GM23338 (cell line): ENCODE data around the gene UGT1A7. TPM values are rescaled to one million over a fixed set of nuclear protein-coding genes. Genes with fewer than 3 reads are reported as not detected.
A peak's percentile ranks its signal among the peaks of the same experiment; 100 is the strongest.

Source experiments
- ATAC-seq: fragments of 200-7000 bp; cut with Tn5 transposase; 3 replicates; pipeline ENCODE4 v1.9.1; 2020
- DNase-seq: peaks from one replicate; pipeline ENCODE4 v3.0.0-alpha.2; 2015; ENCODE audit warnings: low spot score
- H2AFZ ChIP-seq: fragments of 200-600 bp; sonication (generic); 2 replicates; pipeline ENCODE4 v1.8.0; 2016; ENCODE audit warnings: antibody characterized with exemption, mild to moderate bottlenecking, moderate library complexity
- H3F3A ChIP-seq: fragments of 200-600 bp; sonication (generic); replicated peaks from 2 replicates; pipeline ENCODE4 v1.8.0; 2017; ENCODE audit warnings: antibody characterized with exemption, mixed run types, low read depth
- H3K27ac ChIP-seq: fragments of 200-600 bp; sonication (generic); 2 replicates; pipeline ENCODE4 v1.6.1; 2016; ENCODE audit warnings: low read depth
- H3K27me3 ChIP-seq: fragments of 200-600 bp; sonication (generic); 2 replicates; pipeline ENCODE4 v1.8.0; 2016; ENCODE audit warnings: mild to moderate bottlenecking, mixed run types, moderate library complexity; ENCODE audit not compliant: insufficient read depth
- H3K36me3 ChIP-seq: fragments of 200-600 bp; sonication (generic); 2 replicates; pipeline ENCODE4 v1.8.0; 2016; ENCODE audit warnings: mild to moderate bottlenecking; ENCODE audit not compliant: insufficient read depth
- H3K4me1 ChIP-seq: fragments of 200-600 bp; sonication (generic); 2 replicates; pipeline ENCODE4 v1.8.0; 2016; ENCODE audit warnings: mild to moderate bottlenecking, moderate library complexity; ENCODE audit not compliant: insufficient read depth
- H3K4me2 ChIP-seq: fragments of 200-600 bp; sonication (generic); 2 replicates; pipeline ENCODE4 v1.7.1; 2017; ENCODE audit warnings: mixed run types
- H3K4me3 ChIP-seq: fragments of 200-600 bp; sonication (generic); 2 replicates; pipeline ENCODE4 v1.6.1; 2016; ENCODE audit warnings: mixed run types
- H3K79me2 ChIP-seq: fragments of 200-600 bp; sonication (generic); replicated peaks from 2 replicates; pipeline ENCODE4 v1.8.0; 2017; ENCODE audit warnings: mild to moderate bottlenecking; ENCODE audit not compliant: insufficient read depth
- H3K9me2 ChIP-seq: fragments of 200-600 bp; sonication (generic); 2 replicates; pipeline ENCODE4 v1.8.0; 2017; ENCODE audit not compliant: insufficient read depth
- H4K20me1 ChIP-seq: fragments of 200-600 bp; sonication (generic); replicated peaks from 2 replicates; pipeline ENCODE4 v1.8.0; 2017; ENCODE audit warnings: mild to moderate bottlenecking; ENCODE audit not compliant: insufficient read depth
- H3K27ac Mint-ChIP-seq: 2 replicates; pipeline ENCODE4 v1.8.0; 2020; ENCODE audit warnings: inconsistent platforms, mild to moderate bottlenecking, moderate library complexity, mixed read lengths
- H3K27me3 Mint-ChIP-seq: 3 replicates; pipeline ENCODE4 v1.8.0; 2022; ENCODE audit warnings: low read depth, mild to moderate bottlenecking, moderate library complexity, mixed read lengths, inconsistent platforms; ENCODE audit not compliant: insufficient read depth, poor library complexity
- H3K36me3 Mint-ChIP-seq: 3 replicates; pipeline ENCODE4 v1.8.0; 2021; ENCODE audit warnings: low read depth, mild to moderate bottlenecking, inconsistent platforms, moderate library complexity, mixed read lengths
- H3K4me1 Mint-ChIP-seq: 3 replicates; pipeline ENCODE4 v1.8.0; 2020; ENCODE audit warnings: mild to moderate bottlenecking, inconsistent platforms, mixed read lengths
- H3K4me3 Mint-ChIP-seq: 3 replicates; pipeline ENCODE4 v1.8.0; 2021; ENCODE audit warnings: moderate library complexity, mild to moderate bottlenecking, inconsistent platforms, mixed read lengths
- H3K9me3 Mint-ChIP-seq: 3 replicates; pipeline ENCODE4 v1.8.0; 2020; ENCODE audit warnings: moderate library complexity, mild to moderate bottlenecking, inconsistent platforms, mixed read lengths
- CREB1 ChIP-seq: fragments of 250-450 bp; sonication (Bioruptor Pico); IDR thresholded peaks from 2 replicates; pipeline ENCODE4 v1.5.0; 2020; ENCODE audit warnings: low read depth, mild to moderate bottlenecking, moderate library complexity
- ETS1 ChIP-seq: IDR thresholded peaks from 2 replicates; pipeline ENCODE4 v1.6.1; 2016; ENCODE audit warnings: antibody characterized with exemption
- EZH2 ChIP-seq: fragments of 200-600 bp; sonication (generic); IDR thresholded peaks from one replicate; pipeline ENCODE4 v1.8.0; 2017; ENCODE audit warnings: antibody characterized with exemption, mild to moderate bottlenecking, low read depth; ENCODE audit not compliant: unreplicated experiment
- EZH2phosphoT487 ChIP-seq: fragments of 200-600 bp; sonication (generic); IDR thresholded peaks from one replicate; pipeline ENCODE4 v1.8.1; 2018; ENCODE audit warnings: antibody characterized with exemption; ENCODE audit not compliant: unreplicated experiment
- JUNB ChIP-seq: IDR thresholded peaks from one replicate; pipeline ENCODE4 v1.6.1; 2016; ENCODE audit warnings: antibody characterized with exemption; ENCODE audit not compliant: unreplicated experiment
- NANOG ChIP-seq: IDR thresholded peaks from 2 replicates; pipeline ENCODE4 v1.6.1; 2016; ENCODE audit warnings: antibody characterized with exemption, borderline replicate concordance
- POLR2AphosphoS5 ChIP-seq: IDR thresholded peaks from 2 replicates; pipeline ENCODE4 v1.6.1; 2016; ENCODE audit warnings: antibody characterized with exemption, low read depth
- REST ChIP-seq: IDR thresholded peaks from one replicate; pipeline ENCODE4 v1.6.1; 2018; ENCODE audit warnings: antibody characterized with exemption; ENCODE audit not compliant: unreplicated experiment
- STAT1 ChIP-seq: IDR thresholded peaks from one replicate; pipeline ENCODE4 v1.6.1; 2016; ENCODE audit warnings: antibody characterized with exemption; ENCODE audit not compliant: unreplicated experiment
- ZNF331 ChIP-seq: fragments of 250-450 bp; sonication (Bioruptor Pico); IDR thresholded peaks from 2 replicates; pipeline ENCODE4 v1.5.0; 2020; ENCODE audit warnings: low read depth, mild to moderate bottlenecking, moderate library complexity
- ZNF462 ChIP-seq: fragments of 250-450 bp; sonication (Bioruptor Pico); IDR thresholded peaks from 2 replicates; pipeline ENCODE4 v1.5.0; 2020; ENCODE audit warnings: mild to moderate bottlenecking, moderate library complexity
- polyA plus RNA-seq: library from polyadenylated mRNA; unstranded; fragments of >200 nt; fragmentation: Nextera tagmentation; extraction: Ambion mirVana; gene quantifications from 2 replicates; pipeline ENCODE4 v1.2.1, GENCODE V29; 2016
- total RNA-seq: library from RNA; depleted of rRNA; stranded (reverse); fragments of >200 nt; shearing (Covaris generic); gene quantifications from 2 replicates; pipeline ENCODE4 v1.2.3, GENCODE V29; 2014
- TF ChIP-seq, protein P1 (sequence below), 2 experiments: fragments of 200-600 bp in 1 of 2; sonication (generic) in 1 of 2; conservative IDR thresholded peaks; 2 replicates each; pipeline versions ENCODE4 v1.5.1 to v1.6.1; 2016 to 2017; ENCODE audit warnings: antibody characterized with exemption in 2 of 2, low read depth in 2 of 2, mild to moderate bottlenecking in 2 of 2, moderate library complexity in 1 of 2

The UGT1A7 gene
- total and polyA plus RNA-seq, 2 experiments from 2014 or later, result not detected

DNA sequence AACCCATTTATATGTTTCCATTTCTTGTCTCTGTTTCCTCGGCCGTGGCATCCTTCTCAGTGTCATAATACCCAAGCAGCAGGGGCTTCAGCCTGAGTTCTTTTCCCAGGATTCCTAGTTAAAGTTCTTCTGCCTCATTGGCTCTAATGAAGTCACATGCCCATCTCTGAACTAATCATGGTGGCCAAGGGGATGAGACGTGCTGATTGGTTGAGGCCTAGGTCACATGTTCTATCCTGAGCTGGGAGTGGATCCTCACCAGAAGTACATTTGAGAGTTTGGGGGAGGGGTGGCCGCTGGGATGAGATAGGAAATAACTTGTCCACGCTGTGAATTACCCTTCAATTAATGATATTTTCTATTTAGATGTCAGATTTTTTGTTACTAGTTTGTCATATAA, 27.2 kb downstream of the UGT1A7 start:
- no peaks in the 10 kb centered on the region for H3F3A ChIP-seq
- no peaks in the 10 kb centered on the region for H3K4me1 ChIP-seq
- peaks cover 4% of the 10 kb centered on the region; the same call in 1 of the 3 replicates for H3K4me1 Mint-ChIP-seq
- ATAC-seq (no peak), DNase-seq (peak; percentile 17)
- no peaks in the 10 kb centered on the region for H3K36me3 Mint-ChIP-seq
- no peaks in the 10 kb centered on the region; the same call in 2 of the 3 replicates for H3K9me3 Mint-ChIP-seq
- no peaks in the 10 kb centered on the region for H3K79me2 ChIP-seq
- no peaks in the 10 kb centered on the region for H4K20me1 ChIP-seq
- no peak overlapping the region for H3K4me3 ChIP-seq
- no peak overlapping the region for H3K4me3 Mint-ChIP-seq
- H2AFZ ChIP-seq, result no peak overlapping the region
- TF ChIP-seq EZH2, result no peak
- no peak for TF ChIP-seq ETS1
- no peak for TF ChIP-seq JUNB
- no peak for TF ChIP-seq CREB1 (CRISPR knock-in tag)
- no peak for TF ChIP-seq REST
- no peak for TF ChIP-seq ZNF462 (CRISPR knock-in tag)
- no peak for TF ChIP-seq ZNF331 (CRISPR knock-in tag)
- TF ChIP-seq EZH2phosphoT487, result no peak
- TF ChIP-seq STAT1, result no peak
- no peak for TF ChIP-seq NANOG
- TF ChIP-seq, protein P1, sequence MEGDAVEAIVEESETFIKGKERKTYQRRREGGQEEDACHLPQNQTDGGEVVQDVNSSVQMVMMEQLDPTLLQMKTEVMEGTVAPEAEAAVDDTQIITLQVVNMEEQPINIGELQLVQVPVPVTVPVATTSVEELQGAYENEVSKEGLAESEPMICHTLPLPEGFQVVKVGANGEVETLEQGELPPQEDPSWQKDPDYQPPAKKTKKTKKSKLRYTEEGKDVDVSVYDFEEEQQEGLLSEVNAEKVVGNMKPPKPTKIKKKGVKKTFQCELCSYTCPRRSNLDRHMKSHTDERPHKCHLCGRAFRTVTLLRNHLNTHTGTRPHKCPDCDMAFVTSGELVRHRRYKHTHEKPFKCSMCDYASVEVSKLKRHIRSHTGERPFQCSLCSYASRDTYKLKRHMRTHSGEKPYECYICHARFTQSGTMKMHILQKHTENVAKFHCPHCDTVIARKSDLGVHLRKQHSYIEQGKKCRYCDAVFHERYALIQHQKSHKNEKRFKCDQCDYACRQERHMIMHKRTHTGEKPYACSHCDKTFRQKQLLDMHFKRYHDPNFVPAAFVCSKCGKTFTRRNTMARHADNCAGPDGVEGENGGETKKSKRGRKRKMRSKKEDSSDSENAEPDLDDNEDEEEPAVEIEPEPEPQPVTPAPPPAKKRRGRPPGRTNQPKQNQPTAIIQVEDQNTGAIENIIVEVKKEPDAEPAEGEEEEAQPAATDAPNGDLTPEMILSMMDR (conservative IDR thresholded peaks at IDR 0.05; ENCODE audit: low read depth in 2 of 2), result no peak
- no peak for TF ChIP-seq POLR2AphosphoS5
- no peak overlapping the region for H3K27ac Mint-ChIP-seq
- no peaks in the 10 kb centered on the region for H3K27me3 ChIP-seq
- no peak overlapping the region for H3K27ac ChIP-seq
- H3K36me3 ChIP-seq, result no peaks in the 10 kb centered on the region
- no peak overlapping the region for H3K4me2 ChIP-seq
- peaks cover 5% of the 10 kb centered on the region; the same call in 1 of the 2 replicates for H3K9me2 ChIP-seq
- H3K27me3 Mint-ChIP-seq, result peaks cover 8% of the 10 kb centered on the region
